GM13977 (cell line): ENCODE data around the gene NOTCH2.

ENCODE experiments used
- DNase-seq: peaks from one replicate; pipeline ENCODE4 v3.0.0; 2012; ENCODE audit warnings: low spot score
- in situ Hi-C: fragments of 300-500 bp; cut with MboI; formaldehyde crosslinking; loops from one replicate; pipeline ENCODE4 v1.12.0; 2022; ENCODE audit warnings: low sequenced_read_pairs, low pct_unique_long_range_greater_than_20kb, mixed read lengths, inconsistent platforms; ENCODE audit not compliant: unreplicated experiment
- TF ChIP-seq, protein P1 (sequence below): IDR thresholded peaks from 2 replicates; pipeline ENCODE4 v1.5.1; 2012; ENCODE audit warnings: mild to moderate bottlenecking, control low read depth; ENCODE audit not compliant: insufficient read depth; ENCODE audit errors: extremely low read depth, missing control alignments

The NOTCH2 gene

DNA sequence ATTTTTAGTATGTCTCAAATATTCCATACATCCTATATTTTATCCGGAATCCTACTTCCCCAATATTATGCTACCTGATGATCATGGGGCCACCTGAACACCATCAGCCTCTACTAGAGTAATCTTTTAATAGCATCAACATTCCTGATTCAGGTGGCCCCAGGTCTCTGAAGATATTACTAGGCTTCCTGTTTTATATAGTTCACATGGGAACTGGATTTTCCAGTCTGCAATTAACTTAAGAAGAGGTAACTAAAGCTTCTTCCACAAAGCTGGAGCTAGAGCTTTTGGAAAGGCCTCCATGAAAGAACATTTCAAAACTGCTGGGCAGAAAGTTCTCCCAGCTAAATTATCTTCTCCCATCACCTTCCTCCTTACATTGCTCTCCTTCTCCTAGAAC is 100.9 kb downstream of the NOTCH2 start:
- TF ChIP-seq, protein P1, sequence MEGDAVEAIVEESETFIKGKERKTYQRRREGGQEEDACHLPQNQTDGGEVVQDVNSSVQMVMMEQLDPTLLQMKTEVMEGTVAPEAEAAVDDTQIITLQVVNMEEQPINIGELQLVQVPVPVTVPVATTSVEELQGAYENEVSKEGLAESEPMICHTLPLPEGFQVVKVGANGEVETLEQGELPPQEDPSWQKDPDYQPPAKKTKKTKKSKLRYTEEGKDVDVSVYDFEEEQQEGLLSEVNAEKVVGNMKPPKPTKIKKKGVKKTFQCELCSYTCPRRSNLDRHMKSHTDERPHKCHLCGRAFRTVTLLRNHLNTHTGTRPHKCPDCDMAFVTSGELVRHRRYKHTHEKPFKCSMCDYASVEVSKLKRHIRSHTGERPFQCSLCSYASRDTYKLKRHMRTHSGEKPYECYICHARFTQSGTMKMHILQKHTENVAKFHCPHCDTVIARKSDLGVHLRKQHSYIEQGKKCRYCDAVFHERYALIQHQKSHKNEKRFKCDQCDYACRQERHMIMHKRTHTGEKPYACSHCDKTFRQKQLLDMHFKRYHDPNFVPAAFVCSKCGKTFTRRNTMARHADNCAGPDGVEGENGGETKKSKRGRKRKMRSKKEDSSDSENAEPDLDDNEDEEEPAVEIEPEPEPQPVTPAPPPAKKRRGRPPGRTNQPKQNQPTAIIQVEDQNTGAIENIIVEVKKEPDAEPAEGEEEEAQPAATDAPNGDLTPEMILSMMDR: no peak
- DNase-seq: no peak
- in situ Hi-C loops: no loop called here

GRCh38 chr1:119968068-119968492 is 101.4 kb downstream of the NOTCH2 start:
- DNase-seq: peak; percentile 15
- TF ChIP-seq, protein P1: peak; percentile 84
- in situ Hi-C loops: no loop called here

DNA sequence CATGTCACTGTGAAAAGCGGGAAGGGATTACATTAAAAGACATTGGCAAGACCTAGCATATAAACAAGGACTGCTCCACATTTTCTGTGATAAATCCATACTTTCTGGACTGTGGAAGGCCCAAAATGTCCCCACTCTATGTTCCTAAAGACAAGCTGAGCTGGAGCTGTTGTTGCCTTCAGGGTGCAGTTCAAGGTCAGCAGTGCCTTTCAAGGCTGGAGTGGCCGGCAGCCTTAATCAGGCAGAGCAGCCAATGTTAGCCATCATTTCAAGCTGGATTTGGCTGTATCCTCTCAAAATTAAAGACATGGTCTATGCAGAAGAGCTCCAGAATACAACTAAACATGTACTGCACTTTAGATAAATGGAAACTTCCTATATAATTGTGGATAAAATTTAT is 102.8 kb downstream of the NOTCH2 start:
- TF ChIP-seq, protein P1: no peak
- in situ Hi-C loops: no loop called here
- DNase-seq: no peak

DNA sequence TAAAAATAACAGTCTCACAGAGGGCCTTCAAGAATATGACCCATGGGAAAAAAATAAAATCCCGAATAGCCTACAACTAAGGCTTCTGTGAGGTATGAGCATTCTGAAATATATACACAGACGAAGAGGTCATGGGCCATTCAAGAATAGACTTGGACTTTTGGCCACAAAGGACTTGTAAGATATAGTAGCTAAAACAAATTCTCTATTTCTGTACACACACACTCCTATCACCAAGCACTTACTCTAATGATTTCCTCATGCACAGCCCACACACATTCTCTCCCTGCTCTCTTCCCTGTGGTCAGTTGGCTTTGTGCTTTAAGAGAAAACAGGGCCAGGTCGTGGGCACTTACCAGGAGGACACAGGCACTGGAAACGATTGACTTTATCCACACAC is 103.4 kb downstream of the NOTCH2 start:
- in situ Hi-C loops: no loop called here
- TF ChIP-seq, protein P1: no peak
- DNase-seq: no peak

DNA sequence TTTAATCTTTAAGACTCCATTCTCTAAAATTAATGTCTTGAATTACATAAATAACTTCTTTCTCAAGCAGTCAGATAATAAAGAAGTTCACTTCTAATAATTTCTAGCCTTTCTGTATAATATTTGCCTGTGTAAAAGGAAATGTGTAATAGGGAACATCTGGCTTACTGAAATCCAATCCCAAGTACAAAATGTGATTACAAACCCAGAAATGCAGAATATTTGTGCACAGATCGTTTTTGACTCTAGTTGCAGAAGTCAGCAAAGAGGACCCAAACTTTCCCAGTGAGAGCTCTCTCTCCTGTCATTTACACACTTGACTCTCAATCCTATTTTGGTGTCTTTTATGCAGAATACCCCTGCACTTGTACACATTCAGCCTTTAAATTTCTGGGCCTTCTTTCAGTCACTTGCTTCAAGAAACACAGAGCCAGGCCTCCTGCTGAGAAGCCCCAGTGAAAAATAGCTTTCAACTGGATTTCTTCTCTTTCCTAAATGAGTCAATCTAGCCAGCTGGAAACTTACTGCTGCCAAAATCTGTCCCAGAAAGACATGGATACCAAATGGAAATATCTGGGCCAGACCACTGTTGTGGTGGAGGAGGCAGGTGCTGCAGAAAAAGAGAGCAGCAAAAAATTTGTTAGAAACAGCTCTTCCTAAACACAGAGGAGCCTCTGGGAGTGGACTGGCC is 104.6 kb downstream of the NOTCH2 start:
- in situ Hi-C loops: no loop called here
- TF ChIP-seq, protein P1: no peak
- no peak for DNase-seq

DNA sequence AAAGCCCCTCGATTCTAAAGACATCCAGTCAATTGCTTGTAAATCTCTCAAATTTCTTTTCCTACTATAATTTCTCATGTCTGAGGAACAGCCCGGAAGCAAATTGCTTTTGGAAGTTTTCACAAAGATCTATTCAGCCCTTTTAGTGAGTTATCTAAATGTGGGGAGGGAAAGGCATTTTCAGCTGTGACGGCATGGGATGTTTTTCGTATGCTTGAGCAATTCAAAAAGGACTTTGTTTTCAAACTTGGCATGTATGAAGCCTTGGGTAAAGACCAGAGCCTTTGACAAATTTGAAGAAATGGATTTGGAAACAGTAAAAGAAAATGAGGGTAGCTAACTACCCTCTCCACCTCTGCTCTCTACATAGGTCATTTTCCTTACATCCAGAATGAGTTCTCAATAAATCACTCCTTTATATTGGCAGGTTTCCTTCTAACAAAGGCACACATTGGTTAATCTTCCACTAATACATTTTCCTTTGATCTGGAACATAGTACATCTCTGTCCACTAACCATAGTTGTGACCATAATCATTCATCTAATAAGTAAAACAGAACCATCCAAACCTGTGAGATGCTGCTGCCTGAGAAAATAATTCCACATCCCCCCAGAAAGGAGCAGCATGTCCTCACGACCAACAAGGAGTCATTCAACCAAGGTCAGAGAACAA is 107.0 kb downstream of the NOTCH2 start:
- TF ChIP-seq, protein P1: no peak
- in situ Hi-C loops: no loop called here
- no peak for DNase-seq

DNA sequence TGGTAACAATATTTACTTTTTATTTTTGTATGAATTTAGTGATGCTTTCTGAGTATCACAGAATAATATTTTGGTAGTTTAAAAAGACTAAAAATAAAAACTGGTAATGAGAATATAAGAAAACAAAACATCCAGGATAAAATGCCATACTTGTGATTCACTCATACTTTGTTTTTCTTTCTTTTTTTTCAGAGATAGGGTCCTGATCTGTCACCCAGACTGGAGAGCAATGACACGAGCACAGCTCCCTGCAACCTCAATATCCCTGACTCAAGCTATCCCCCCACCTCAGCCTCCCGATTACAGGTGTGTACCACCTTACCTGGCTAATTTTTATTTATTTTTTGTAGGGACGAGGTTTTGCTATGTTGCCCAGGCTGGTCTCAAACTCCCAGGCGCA is 109.0 kb downstream of the NOTCH2 start:
- no peak for DNase-seq
- in situ Hi-C loops: no loop called here
- TF ChIP-seq, protein P1: no peak
